HG02938 (cell line): ENCODE data around the gene DHRS9.

Experiments
- ATAC-seq: cut with Tn5 transposase; IDR thresholded peaks from one replicate; pipeline ENCODE4 v1.9.1; 2021; ENCODE audit warnings: mild to moderate bottlenecking, moderate library complexity; ENCODE audit not compliant: unreplicated experiment

DHRS9 gene

DNA sequence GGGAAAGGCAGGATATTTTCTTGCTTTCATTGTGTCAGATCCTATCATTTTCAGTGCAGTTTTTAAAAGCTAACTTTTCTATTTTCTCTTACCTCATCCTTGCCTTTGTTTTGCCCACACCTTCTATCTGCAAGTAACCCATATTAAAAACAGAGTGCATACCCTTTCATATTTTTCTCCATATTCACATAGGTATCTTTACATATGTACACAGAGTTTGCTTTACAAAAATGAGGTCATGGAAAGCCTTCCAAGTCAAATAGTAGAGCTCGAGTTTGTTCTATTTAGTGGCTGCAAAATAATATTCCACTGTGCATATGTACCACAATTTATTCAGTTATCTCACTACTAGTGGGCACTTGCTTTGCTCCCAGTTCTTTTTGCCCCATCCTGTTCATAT is 3.9 kb upstream of the DHRS9 start:
- no peak for ATAC-seq

DNA sequence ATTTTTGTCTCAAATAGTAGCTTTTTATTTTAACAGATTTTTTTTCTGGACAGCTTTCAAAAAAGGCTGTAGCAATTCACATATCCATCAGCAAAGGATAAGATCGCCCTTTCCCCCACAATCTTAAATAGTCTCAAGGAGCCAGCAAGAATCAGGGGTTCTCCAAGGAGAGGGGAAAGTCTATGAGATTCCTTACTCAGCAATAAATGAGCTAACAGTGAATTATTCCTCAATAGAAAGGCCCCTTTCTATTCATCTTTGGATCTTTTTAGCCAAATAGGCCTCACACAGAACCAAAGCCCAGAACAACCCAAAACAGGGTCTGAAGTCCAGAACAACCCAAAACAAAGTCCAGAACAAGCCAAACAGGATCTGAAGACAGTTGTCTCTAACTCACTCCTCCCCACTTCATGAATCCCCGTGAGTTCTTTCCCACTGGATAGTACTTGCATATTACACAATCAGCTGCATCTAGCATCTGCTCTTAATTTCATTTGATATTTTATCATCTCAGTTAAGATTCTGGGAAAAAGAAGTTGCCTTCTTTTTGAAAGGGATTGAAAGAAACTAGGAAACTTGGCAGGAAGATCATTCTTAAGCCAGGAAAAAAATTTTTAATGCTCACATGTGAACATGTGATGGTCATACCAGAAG is 3.4 kb upstream of the DHRS9 start:
- no peak for ATAC-seq

DNA sequence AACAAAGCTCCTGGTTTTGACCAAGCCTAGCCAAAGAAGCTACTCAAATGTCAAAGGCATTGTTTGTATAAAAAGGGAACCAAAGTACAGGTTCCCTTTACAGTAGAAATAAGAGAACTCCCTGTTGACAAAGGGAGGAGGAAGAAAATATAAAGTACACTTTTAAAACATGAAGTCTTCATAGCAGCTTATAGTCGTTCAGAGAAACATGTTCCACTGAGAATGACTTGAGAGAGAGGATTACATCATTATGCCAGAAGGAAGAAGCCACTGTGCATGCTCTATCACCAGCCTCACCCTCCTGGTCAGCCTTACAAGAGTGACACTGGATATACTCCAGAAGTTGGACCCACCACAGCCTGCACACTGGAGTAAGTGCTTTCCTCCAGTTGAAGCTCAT is 2.5 kb upstream of the DHRS9 start:
- ATAC-seq, result no peak

DNA sequence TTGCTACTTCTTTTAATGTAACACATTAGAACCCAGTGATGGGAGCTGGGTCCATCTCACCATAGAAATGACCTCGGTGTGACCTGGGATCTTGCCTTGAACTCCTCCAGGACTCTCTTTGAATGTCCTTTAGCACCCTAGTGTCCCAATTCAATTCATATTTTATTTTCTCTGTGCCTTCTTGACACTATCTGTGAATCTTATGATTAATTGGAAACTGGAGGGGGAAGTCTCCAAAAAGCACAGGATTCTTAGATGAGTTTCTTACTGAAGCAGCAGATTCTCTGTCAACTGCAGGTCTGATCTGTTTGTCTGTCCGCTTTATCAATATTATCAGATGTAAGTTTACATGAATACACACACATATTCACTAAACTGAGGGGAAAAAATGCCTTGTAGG is 470 bp downstream of the DHRS9 start:
- ATAC-seq, result no peak

DNA sequence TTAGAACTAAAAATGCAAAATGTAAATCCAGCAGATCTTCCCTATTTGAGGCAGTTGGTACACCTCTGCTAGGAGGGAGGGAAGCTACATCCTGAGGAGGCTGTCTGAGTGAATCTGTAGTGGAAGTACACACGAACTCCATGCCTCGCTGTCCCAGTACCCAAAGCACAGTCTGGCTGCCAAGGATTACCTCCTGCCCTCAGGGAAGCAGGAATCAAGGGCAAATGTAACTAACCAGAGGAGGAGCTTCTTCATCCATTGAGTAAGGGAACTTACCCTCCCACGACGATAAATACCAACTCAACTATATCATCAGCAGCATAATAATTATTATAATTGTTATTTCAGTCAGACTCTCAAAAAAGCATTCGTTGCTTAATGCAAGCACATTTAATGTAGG is 2.1 kb downstream of the DHRS9 start:
- ATAC-seq, result no peak

DNA sequence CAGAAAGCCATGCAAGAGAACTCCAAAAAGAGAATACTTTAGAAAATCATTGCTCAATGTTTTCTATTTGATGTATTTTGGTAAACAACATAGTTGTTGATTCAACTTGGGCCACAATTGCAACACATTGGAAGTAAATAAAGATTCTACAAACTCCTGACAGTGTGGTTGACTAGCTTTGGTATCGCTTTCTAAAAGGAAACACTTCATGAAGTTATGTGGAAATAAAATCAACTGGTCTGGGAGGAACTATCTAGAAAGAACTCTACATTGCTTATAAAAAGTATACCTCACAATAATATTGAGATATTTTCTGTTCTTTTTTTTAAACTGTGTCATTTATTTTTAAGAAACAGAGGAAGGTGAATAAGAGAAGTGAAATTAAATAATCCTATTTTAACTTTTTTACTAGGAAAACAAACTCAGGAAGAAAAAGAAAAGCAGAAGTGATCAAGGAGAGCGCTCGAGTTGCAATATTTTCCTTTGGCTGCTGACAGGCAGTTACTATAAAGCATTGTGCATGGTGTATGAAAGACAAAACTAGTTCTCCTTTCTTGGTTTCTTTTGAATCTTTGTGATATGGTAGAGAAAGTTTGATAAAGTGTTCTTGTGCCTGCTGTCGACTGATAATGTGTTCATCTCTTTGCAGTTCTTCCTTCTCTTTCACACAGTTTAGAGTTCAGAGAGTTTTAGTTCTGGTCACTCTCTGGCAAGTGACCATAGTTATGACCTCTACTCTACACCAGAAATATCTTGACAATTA is 3.0 kb downstream of the DHRS9 start:
- peak; percentile 41 for ATAC-seq

DNA sequence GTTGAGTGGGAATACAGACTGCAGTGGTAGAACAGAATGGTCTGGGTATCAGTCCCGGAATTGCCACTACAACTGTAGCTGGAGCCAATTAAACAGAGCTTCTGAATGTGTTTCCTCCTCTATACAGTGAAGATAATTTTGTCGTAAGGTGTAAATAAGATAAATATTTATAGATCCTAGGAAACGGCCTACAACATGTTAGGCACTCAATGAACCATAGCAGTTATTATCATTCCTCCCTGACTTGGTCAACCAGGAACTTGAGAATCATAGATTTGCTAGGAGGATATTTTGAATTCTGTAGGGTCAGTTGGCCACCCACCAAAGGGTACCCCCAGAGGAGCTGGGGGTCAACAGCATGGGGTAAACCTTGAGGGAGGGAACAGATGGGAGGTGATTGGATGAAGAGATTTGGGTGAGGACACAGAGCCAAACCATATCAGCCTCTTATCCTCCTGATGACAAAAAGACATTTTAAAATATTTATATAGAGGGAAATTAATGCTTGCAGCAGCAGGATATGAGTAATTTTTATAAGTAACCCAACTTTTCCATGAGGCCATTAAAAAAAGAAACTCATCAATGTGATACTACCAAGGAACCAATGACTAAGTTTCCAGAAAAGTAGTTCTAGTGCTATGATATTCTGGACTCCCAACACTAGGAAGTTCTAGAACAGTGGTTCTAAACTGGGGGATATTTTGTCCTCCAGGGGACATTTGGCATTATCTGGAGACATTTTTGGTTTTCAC is 4.0 kb downstream of the DHRS9 start:
- ATAC-seq, result no peak

DNA sequence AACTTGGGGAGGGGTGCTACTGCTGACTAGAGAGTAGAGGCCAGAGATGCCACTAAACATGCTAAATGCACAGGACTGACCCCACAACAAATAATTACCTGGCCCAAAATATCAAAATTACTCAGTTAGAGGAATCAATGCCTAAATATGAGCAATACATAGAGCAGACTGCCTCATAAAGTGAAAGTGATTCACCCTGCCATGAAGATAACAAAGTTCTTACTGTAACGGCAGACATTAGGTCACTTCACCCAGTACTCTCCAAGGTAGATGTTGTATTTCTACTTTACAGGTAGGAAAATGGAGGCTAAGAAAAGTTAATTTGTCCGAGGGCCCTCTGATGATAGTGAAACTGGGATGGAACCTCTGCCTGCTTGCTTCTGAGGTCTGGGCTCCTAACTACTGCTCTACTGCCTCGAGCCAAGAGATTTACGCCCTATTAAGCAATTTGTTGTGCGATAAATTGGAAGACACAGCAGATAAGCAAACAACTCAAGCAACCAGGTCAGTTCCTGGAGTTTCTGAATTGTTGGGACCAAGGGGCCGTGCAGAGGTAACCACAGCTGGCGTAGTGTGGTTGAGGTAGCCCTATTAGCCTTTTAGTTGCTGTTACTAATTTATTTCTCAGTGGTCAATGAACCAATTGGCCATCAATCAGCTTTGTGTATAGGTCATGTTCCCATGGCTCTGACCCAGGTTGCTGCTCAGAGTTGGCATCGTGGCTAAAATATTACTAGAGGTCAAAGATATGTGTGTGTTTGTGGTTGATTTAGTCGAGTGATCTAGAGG is 4.8 kb downstream of the DHRS9 start:
- ATAC-seq, result peak; percentile 63

DNA sequence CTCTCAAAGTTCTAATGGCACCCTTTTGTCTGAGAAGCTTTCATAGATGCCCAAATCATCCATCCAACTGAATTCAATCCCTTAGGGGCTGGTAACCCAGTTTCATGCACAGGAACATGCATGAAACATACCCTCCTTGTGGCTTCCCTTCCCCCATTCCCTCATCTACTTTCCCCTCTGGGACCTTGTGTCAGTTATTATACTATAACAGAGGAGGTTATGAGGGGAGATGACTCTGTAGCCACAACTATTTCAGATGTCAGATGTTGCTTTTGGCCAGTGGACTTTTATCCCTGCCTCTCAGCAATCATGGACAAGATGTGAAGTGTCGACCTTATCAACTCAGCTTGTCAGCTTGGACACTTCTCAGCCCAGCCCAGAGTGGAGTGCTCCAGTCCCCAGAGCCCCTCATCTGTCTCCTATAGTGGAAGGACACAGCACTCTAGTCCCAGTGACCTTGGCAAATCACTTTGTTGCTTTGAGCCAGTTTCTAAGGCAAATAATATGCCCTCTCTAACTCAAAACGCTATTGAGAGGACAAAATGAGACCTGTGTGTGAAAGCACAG is 8.4 kb downstream of the DHRS9 start:
- no peak for ATAC-seq

DNA sequence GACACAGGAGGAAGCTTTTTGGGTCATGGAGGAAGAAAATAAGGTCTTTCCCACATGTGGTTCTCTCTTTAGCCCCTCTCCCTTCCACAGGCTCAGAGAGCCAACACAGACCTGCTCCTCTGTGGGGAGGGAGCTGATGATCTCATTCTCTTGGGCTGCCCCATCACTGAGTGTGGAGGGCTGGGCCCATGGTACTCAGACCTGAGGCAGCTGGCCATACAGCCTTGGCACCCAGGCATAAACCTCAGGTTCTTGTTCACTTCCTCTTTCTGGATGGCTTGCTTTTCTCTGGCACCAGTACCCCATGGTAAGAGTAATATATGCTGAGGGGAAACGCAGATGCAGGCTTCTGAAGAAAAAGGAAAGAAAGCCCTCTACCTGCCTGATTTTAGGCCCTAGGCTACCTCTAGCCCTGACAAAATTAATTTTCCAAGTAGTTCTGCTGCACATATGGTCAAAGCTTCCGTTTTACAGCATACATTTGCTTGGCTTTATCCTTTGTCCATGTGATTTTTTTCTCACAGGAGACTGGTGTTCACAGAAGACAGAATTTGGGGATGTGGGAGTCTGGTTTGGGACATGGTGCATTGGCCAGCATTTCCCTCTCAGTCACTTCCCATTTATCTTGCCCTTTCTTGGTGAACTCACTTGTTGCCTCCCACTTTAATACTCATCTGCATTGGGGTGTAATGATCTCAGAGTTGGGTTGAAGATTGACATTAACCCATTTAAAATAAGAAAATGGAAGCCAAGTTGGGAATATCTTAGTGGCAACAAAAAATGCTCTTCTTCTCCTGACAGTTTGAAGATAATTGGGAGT is 11.1 kb downstream of the DHRS9 start:
- peak; percentile 79 for ATAC-seq

DNA sequence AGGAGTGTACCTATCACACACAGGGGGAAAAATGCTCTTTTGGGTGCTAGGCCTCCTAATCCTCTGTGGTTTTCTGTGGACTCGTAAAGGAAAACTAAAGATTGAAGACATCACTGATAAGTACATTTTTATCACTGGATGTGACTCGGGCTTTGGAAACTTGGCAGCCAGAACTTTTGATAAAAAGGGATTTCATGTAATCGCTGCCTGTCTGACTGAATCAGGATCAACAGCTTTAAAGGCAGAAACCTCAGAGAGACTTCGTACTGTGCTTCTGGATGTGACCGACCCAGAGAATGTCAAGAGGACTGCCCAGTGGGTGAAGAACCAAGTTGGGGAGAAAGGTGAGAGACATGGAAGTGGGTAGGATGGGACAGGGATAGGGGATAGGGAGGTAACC is 12.2 kb downstream of the DHRS9 start:
- ATAC-seq, result no peak

DNA sequence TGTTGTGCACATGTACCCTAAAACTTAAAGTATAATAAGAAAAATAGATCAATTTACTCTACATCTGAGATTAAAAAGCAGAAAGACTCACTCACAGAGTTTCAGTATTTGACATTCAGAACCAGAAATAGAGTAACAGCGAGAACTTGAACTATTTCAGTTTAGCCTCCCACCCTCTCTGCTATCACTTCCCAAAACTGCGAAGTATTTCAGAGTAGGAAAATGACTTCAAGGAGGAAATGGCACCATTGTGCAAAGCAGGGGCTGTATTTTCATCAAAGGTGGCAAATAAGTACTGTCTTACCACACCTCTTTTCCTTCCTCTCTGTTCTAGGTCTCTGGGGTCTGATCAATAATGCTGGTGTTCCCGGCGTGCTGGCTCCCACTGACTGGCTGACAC is 13.6 kb downstream of the DHRS9 start:
- ATAC-seq, result no peak

DNA sequence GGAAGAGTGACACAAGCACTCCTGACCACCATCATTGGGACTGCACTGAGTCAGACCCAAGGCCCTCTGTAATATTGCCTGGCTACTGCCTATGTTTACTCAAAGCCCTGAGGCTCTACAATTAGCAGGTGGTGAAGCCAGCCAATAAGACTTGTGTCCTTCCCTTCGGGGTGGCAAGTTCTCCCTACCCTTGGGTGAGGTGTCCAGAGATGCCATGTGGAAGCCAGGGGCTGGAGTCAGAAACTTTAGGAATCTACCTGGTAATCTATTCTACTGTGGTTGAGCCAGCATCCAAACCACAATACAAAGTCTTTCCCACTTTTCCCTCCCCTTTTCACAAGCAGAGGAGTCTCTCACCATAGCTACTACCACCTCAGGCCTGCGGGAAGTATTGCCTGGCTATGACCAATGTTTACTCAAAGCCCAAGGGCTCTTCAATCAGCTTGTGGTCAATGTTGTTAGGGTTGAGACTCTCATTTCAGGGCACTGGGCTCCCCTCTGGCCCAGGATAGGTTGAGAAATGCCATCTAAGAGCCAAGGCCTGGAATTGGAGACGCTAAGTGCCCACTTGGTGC is 17.6 kb downstream of the DHRS9 start:
- no peak for ATAC-seq

DNA sequence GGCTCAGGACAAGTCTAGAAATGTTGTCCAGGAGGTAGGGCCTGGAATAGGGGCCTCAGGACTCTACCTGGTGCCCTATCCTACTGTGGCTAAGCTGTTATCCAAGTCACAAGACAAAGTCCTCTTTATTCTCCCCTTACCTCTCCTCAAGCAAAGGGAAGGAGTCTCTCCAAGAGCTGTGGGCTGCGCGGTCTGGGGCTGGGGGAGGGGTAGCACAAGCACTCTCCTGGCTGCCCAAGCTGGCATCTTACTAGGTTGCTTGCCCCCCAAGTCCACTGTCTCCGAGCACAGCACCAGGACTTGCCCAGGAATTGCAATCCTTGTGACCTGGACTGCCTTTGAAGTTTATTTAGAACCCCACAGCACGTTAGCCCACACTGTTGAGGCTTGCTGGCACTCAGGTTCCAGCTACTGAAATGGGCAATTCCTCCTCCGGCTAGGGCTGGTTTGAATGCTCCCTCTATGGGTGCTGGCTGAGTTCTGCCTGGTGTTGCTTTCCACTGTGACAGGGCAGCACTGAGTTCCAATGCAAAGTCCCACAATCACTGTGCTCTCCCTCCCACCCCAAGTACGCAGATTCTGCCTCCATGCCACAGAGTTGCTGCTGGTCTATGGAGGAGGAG is 18.5 kb downstream of the DHRS9 start:
- no peak for ATAC-seq

DNA sequence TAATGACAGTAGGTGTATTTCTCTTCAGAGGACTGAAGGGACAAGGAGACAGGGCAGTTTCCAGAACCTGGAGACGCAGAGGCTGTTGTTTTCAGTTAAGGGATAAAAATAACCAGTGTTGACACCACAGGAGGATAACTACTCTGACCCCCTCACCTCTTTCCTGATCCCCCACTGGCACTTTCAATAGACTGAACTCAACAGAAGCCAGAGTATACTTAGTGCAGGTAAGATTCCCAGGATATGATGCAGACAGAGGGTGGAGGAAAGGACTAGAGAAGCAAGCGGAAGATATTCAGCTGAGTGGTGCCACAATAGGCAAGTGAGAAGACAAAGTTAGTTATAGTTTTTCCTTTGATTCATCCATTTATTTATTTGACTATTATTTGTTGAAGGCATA is 19.8 kb downstream of the DHRS9 start:
- ATAC-seq, result no peak

DNA sequence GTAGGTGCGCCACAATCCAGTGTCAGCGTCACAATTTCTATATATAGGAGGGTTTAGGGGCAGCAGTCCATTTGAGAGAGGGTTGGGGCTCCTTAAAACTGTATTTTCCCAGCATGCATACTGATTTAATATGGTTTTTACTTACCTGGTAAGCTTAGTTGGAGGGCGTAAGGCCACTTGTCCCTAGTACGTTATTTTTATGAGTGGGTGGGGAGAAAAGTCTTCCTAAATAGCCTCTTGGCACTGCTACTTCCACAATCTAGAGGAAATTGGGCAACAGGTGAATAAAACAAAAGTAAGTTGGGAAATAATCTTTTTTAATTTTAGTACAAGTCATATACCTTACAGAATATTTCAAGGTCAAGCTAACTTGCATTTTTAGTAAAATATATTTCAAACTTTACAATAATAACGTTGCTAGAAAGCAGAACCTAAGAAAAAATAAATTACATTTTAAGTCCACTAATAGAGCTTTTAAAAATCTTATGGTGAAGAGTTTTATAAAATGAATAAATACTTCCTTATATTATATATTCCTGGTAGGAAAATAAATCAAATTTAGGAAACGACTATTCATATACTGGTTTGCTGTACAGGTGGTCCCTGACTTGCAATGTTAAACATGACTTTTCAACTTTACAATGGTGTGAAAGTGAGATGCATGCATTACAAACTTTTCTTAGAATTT is 20.9 kb downstream of the DHRS9 start:
- ATAC-seq, result no peak

DNA sequence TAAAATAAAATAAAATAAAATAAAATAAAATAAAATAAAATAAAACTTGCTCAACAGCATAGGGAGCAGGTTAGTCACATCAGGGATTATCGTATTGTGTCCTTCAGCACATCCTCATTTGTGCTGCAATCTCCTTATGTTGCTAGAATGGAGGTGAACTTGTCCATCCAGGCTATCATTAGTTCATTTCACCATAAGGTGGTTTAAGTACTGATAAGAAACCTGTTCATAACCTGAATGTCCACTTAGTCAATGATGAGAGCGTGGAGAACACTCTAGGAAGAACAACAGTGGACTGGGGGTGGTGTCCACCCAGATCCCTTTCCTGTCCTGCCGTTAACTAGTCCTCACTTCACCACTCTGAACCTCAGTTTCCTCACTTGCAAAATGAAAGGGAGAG is 21.9 kb downstream of the DHRS9 start:
- no peak for ATAC-seq

DNA sequence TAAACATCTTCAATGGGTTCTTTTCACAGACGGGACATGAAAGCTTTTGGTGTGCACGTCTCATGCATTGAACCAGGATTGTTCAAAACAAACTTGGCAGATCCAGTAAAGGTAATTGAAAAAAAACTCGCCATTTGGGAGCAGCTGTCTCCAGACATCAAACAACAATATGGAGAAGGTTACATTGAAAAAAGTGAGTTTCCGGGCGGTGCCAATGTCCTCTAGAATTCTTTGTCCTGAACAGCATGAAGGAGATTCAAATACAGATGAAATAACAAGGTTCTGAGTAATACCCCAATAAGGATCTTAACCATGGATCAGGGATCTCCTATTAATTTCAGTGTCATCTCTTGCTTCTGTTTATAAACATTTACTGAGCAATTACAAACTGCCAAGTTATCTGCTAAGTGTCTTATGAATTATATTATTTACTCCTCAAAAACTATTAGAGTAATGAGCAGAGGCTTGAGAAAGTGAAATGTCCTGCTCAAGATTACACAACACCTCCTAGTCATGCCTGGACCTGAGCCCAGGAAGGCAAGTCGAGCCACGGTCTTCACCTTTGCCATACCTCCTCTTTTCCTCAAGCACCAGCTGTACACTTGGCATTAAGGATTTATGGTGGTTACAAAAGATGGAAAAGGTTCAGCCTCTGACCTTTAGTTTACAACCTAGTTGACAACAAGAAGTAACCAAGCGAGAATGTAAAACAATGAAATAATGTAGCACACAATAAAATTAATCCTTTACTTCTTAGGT is 22.6 kb downstream of the DHRS9 start:
- no peak for ATAC-seq
